A673 (cell line): Measurements from ENCODE around the gene MISP.

Experiments used
- CTCF ChIP-seq: fragments of 300-800, 200-600 bp; sonication (generic); conservative IDR thresholded peaks from 2 replicates; pipeline ENCODE4 v1.5.1; 2017; ENCODE audit warnings: low read depth, mild to moderate bottlenecking, antibody characterized with exemption, low read length, moderate library complexity, mixed read lengths
- EZH2 ChIP-seq: fragments of 200-600 bp; sonication (generic); IDR thresholded peaks from 2 replicates; pipeline ENCODE4 v1.6.1; 2017; ENCODE audit warnings: borderline replicate concordance, low read depth, mild to moderate bottlenecking, mixed read lengths, antibody characterized with exemption, low read length; ENCODE audit not compliant: poor library complexity, severe bottlenecking

- TF ChIP-seq CTCF (no peak), EZH2 (no peak)
Observed at GRCh38 chr19:763181-763580, 12.3 kb downstream of the MISP start.
